Fibroblast of peridontal ligament (primary cell): ENCODE measurements around the gene SETBP1.
A peak's percentile ranks its signal among the peaks of the same experiment; 100 is the strongest.

ENCODE experiments used
- DNase-seq: peaks from one replicate; pipeline ENCODE4 v3.0.0-alpha.2; 2010; ENCODE audit errors: extremely low read depth

SETBP1 gene

DNA sequence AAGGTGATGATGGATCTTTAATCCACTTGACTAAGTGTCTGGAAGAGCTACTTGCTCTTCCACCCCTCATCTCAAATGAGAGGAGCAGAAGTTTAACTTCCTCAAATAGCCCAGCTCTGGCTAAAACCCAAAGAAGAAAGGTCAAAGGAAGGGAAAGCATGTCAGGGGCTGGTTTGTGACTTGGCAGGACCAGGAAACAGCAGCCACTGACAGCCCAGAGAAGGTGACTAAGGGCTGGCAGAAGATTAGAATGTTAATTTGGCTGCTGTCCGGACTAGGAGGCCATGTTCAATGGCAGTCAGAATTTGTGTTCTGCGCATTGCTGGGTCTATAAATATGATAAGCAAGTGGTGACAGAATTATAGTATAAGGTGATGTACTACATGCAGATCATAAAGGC is 386.2 kb downstream of the SETBP1 start:
- DNase-seq, result no peak

DNA sequence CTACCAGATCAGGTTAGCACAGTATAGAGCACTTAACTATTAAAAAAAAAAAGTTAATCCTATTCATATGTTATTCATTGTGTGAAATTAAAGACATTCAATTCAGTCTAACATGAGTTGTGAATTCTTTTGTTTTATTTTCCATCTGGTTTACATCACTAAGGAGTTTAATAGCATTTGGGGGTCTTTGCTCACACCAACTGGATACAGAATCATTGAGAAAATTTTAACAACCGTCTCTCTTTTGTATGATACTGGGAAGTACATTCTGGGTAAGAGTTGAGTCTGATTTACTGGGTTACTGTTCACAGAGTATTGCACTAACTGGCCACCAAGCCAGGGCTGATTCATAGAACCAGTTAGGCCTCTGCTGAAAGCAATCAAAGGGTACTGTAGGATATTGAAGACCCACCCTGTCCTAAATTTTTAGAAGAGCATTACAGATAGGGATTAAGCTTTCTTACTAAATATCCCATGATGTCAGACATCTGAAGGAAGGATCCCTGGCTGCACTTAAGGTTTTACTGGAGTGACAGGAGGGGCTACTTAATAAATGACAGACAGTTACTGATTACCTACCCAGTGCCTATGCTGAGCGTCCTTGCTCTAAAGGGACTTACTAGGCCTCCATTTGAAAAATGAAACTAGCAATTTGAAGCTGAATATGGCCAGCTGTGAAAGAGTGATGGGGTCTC is 387.9 kb downstream of the SETBP1 start:
- no peak for DNase-seq

DNA sequence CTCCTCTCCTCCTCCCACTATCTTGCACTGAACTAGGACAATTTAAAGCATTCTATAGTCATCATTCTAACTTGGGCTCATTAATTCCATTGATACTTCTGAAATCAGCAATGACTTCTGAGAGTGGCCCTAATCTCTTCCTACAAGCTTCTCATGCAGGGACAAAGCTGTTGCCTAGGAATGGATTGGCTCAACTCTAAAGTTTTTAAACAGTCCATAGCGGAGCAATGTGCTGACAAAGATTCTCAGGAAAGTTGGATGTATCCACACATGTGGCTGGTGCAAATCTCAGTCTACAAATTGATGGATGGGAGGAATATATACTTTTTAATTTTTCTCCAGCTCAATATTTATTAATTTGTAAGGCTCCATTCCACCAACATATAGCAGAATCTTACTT is 388.9 kb downstream of the SETBP1 start:
- no peak for DNase-seq

DNA sequence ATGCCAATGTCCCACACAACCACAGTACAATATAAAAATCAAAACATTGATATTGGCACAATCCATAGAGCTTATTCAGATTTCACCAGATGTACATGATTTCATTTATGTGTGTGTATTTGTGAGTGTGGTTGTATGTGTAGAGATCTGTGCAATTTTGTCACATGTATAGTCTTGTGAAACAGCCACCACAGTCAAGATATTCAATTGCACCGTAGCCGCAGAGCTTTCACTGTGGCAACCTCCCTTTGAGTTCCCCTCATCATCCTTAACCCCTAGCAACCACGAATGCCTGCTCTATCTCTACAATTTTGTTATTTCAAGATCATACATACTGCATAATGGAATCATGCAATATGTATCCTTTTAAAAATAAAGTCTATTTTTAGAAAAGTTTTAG is 391.3 kb downstream of the SETBP1 start:
- DNase-seq, result peak; percentile 58

DNA sequence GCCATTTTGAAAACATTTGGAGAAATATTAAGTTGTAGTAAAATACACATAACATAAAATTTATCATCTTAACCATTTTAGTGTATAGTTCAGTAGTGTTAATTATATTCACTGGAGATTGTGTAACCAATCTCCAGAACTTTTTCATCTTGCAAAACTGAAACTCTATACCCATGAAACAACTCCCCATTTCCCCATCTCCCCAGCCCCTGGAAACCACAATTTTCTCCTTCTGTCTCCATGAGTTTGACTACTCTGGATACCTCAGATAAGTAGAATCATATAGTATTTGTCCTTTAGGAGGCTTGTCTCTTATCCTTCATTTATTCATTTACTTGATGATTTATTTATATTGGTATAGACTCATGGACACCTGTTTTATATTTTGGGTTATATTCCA is 392.9 kb downstream of the SETBP1 start:
- DNase-seq, result peak; percentile 46

DNA sequence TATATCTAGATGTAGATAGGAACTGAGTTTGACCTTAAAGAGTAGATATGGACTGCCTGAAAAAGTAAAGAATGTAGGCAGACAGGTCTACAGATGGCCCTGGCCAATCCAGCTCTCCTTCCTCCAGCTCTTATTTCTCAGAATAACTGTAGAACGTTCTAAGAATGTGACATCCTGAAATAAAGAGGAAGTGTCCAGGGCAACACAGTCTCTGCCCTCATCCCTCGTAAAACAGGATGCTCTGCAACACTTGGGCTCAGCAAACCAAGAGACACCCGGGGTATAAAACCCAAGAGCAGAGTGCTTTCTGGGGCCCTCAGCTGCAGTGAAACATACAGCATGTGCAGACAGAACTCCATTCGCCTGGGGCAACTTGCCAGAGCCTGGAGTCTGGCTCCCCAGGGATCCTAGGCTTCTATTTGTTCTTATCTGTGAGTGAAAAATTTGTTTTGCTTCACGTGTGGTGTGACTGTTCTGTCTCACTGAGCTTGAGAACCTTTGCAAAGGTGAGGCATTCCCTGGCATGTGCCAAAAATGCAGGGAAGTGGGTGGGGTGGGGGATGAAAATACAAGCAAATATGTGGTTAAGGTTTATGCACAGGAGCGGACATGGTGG is 401.0 kb downstream of the SETBP1 start:
- no peak for DNase-seq

DNA sequence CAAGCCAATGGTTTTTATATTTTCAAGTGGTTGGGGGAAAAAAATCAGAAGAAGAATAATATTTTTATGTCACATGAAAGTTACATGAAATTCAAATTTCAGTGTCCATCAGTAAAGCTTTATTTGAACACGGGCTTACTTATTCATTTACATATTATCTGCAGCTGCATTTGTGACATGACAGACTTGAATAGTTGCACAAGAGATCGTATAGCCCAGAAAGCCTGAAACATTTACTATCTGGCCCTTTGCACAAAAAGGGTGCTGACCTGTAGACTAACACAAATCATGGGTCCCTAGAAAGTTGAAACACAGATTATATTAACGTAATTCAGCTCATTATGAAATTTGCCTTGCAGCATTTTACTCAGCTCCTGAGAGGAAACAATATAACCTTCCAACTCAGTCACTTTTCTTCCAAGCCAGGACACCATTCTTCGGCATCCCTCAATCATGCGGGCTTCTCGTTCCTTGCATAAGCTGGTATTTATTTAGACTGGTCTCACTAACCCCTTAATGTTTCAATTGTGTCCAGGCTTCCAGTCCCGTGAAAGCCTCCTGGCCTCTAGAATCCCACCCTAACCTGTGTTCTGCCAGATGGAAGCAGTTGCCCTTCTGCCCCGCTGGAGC is 402.7 kb downstream of the SETBP1 start:
- DNase-seq, result no peak

DNA sequence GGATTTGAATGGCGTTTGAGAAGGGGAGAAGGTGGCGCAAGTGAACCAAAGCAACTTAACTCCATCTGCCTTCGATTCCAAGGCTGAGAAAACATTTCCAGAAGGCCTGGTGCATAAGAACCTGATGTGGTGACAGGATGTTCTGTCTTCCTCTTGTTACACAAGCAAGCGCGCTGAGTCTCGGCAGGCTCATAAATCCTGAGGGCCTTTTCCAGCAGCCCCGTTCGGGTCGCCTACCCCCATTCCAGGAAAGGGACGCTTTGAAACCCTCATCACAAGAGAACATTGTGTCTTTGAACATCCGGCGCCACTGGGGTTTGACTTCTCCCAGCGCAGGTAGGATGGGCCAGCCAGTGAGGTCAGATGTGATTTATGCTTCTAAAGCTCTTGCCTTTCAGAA is 403.5 kb downstream of the SETBP1 start:
- DNase-seq, result no peak

DNA sequence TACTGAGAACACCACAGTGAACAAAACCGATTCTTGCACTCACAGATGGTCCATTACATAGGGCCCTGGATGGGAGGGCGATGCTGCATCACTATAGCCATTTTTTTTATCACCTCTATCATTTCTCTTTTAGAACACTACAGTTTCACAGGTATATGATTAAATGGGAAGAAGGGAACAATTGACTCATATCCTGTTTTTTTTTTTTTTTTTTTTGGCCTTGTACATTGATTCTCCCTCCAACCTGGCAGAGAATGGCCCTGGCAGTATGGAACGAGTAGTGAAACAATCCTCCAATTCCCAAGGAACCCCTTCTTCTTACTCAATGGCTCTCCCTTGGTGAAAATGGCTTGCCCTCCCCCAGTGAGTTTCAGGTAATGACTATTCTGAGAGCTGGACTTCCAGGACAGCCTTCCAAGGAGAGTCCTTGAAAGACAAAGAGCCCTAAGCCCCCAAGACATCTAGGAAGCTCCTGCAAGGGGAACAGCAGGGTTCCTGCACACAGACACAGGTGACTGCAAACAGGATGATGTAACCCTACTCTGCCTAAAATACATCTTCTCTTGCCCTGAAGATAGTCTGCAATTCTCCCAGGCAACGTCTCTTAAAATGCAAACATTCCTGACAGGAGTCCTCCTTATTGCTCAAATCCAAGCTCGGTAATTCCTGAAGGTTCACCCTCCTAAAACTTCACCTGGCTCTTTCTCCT is 405.4 kb downstream of the SETBP1 start:
- no peak for DNase-seq

DNA sequence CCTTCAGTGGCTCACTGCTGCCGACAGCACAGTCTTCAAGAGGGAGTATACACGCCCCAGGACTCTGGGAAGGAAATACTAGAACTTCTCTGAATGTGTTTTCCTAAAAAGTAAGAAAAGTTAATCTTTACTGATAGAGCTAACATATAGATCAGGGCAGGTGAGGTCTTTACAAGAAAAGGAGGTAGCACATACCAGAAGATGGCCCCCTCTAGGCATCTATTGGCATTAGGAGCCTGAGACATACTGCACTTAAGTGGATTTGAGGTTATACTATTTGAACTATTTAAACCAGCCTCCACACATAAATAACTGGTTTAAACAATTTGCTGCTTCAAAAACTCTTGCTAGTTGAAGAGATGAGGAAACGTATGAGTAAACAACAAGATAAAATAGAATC is 406.1 kb downstream of the SETBP1 start:
- no peak for DNase-seq

DNA sequence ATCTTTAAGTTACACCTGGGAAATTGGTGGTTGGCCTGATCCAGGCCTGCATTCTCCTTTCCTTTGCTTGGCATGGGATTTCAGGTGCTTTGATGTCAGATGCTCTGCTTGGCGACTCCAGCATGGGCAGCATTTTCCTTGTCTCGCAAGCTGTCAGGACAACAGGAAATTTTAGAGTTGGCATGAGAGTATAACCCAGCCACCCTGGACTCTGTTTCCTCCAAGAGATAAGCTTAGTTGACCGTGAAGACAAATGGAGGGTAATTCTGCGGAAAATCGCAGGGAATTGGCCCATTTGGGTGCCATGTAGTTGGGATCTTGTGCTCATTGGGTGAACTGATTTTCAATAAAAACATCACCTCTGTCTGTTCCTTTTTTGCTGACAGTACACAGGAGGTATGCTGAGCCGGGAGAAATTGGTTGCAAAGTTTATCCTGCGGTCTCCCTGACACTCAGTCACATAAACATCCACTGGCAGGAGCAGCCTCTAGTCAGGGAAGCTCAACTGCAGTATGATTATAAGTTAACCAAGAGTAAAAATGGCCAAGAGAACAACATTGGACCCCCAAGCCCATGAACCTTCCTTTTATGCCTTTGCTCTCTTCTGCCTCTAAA is 409.9 kb downstream of the SETBP1 start:
- peak; percentile 76 for DNase-seq

DNA sequence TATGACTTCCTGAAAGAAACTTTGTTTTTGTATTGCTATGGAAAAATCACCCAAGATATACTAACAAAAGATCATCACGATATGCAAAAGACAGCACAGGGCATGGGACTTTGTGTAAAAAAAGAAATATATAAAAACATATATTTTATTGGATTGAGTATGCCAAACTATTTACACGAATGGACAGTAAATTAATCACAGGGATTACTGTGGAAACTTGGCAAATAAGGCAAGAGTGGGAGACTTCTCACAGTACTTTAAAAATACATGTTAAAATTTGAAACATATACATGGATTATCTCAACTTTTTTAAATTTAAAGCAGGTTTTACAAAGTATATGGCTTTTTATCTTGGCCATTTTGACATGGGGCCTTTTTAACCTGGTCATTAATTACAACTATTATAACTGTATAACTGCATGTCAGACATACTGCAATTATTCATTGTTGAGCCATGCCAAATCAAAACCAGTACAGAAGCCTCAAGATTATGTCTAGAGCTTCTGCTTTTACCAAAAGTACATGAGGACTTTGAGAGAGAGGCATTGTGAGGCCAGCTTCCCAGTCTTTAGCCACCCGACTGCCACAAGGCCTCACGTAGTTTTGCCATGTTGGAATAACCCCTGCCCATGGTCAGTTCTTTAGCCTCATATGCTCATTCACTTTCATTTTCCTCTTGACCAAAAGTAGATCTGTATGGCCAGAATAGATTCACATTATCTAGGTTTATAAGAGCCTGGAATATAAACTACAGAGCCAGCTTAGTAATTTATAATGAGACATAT is 419.8 kb downstream of the SETBP1 start:
- no peak for DNase-seq

DNA sequence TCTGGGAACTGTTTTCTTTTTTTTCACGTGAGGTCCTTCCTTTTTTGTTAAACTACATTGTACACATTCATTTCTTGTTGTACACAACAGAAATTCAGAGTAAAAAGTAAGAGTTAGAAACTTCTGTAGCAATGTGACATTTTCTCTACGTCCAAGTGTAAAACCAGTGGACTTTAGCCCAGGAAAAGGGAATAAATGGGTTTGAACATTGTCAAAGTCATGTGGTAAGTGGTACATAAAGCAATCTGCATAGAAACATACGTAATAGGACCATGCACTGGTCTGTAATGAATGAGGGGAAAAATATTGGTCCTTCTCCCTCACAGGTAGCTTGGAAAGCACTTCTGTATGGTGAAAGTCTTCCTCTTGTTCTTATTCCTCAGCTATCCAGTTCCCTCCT is 421.4 kb downstream of the SETBP1 start:
- no peak for DNase-seq

DNA sequence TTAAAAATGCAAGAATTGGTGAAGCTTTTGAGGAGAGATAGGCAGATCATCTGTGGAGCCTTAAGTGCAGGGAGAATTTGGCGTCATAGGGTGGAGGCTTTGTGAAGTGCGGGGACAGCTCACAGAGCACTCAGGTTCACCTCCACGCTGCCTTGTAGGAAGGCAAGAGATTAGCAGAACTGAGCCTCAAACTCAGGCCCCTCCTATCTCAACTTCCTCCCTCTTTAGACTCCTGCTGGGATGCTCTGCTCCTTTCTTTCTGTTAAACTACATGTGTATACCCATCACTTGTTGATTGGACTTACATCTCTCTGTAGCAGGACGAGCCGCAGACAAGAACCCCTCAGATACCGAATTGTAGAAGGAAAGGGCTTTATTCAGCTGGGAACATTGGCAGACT is 422.2 kb downstream of the SETBP1 start:
- no peak for DNase-seq

DNA sequence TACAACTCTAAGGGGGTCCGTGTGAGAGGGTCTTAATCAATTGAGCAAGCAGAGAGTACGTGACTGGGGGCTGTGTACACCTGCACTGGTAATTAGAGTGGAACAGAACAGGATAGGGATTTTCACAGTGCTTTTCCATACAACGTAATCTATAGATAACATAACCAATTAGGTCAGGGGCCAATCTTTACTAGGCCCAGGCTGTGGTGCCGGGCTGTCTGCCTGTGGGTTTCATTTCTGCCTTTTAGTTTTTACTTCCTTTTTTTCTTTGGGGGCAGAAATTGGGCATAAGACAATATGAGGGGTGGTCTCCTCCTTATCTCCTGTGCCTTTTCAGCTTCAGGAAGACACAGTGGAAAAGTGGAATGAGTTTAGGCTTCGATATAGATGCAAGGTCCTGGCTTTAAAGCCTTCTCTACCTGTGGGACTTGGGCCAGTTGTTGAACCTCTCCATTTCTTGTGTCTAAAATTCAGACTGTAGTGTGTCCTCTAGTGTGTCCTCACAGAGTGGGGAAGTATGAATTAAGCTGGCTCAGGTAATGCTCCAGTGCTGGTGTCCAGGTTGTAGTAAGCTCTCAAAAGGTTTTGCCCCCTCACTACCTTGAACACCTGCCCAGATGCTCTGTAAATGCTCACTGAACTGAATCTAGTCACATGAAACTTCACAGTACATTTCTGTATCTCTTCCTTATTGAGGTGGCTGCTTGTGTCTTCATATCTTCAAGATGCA is 422.8 kb downstream of the SETBP1 start:
- DNase-seq, result no peak

DNA sequence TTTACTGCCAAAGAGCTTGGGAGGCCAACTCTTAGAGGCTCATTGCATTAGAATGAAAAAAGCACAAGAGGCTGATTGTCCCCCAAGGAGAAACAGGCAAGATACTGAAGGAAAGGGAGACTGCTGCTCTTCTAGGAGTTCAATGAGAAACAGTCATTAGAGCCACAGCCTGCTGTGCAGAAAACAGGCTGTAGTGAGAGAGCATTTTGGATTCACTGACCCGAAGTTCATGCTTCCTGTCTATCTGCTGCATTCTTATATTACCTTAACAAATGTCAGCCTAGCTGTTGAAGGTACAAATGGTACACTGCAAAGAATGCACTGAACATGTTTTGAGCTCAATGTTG is 423.3 kb downstream of the SETBP1 start:
- DNase-seq, result no peak

DNA sequence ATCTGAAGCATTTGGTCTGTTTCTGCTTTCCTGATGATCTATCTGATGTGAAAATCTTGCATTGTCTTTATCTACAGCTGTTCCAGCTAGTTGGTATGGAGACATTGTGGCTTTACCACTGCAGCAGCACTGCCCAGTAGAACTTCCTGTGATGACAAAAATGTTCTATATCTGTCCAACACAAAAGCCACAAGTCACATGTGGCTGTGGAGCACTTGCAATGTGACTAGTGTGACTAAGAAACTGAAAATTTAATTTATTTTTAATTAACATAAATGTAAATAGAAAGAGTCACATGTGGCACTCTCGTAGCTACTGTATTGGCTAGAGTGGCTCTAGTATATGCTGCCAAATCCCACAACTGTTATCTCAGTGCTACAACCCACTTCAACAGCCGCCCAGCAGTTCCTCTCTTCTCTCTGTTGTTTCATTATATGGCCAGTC is 425.7 kb downstream of the SETBP1 start:
- DNase-seq, result peak; percentile 34

DNA sequence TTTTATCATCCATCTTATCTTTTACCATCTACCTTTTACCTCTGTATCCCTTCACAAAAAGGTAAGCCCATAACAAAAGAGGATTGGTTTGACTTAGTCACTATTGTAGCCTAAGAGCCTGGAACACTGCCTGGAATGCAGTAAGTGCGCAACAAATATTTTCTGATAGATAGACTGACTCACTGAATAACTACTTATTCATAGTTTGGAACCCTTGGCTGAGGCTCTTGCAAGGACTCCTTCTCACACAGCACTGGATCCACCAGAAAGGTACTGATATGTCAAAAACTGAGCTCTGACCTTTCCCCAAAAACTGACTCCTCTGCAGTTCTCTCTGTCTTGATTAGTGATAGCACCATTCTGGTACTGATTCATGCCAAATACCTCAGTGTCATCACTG is 426.7 kb downstream of the SETBP1 start:
- DNase-seq, result peak; percentile 34

DNA sequence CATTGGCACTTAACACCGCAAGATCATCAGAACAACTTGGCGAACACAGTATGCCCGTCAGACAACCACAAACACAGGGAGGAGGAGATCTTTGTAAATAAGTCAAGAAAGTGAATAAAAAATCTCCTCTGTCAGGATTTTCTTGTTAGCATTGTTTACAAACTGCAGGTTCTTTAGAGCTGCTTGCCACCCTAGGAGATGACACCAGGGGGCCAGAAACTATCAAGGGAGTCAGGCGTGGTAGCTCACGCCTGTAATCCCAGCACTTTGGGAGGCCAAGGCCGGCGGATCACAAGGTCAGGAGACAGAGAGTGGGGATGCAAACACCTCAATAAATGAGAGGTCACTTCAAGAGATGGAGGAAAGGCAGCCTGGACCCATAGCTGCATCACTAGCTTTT is 428.1 kb downstream of the SETBP1 start:
- DNase-seq, result no peak

DNA sequence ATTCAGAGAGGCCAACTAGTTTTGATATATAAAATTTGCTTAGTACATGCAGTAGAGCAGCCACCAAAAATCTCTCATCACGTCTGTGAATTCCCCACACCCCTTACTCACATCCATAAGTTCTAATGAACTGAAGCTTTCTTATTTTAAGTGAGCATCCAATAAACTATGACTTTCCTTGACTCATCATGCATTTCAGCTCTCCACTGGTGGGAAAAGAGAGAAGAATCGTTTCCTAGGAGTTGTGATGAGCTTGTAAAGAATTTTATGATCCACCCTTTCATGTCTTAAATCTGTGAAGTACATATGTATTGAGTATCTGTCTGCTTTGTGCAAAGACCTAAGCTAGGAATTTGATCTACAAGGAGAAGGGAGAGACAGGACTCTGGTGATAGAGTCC is 428.6 kb downstream of the SETBP1 start:
- DNase-seq, result no peak

DNA sequence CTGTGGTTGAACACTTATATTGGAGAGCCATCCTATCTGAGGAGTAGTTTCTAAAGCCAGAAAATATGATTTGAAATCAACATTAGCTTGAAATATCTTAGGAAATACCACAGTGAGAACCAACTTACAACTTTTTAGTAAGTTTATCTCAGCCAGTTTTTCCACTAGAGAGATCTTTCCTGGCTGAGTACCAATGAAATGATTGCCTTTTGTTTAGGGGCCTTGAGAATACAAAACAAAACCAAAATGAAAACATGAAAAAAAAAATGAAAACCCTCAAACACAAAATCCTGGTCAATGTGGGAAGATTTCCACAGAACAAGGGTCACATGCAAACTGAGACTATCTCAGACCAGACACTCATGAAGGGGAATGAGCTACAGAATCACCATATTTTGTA is 429.0 kb downstream of the SETBP1 start:
- DNase-seq, result peak; percentile 5
